HepG2 (cell line): ENCODE results near the gene ZNF414. TPM values are rescaled to one million over a fixed set of nuclear protein-coding genes. Genes with fewer than 3 reads are reported as not detected.
A peak's percentile ranks its signal among the peaks of the same experiment; 100 is the strongest.

Experiments used
- CHCHD3 ChIP-seq: sonication (generic); formaldehyde crosslinking; IDR thresholded peaks from 2 replicates; pipeline ENCODE4 v1.8.0; 2022; ENCODE audit warnings: mild to moderate bottlenecking, missing genetic modification reagents, moderate library complexity
- DZIP1 ChIP-seq: sonication (generic); formaldehyde crosslinking; IDR thresholded peaks from 2 replicates; pipeline ENCODE4 v1.5.0; 2020; ENCODE audit warnings: mild to moderate bottlenecking, missing genetic modification reagents
- HNRNPLL ChIP-seq: fragments of 200-400 bp; formaldehyde crosslinking; IDR thresholded peaks from 2 replicates; pipeline ENCODE4 v1.6.1; 2017; ENCODE audit warnings: mild to moderate bottlenecking, low read depth, low read length; ENCODE audit not compliant: poor library complexity, severe bottlenecking
- MAFG ChIP-seq: sonication (generic); formaldehyde crosslinking; IDR thresholded peaks from 2 replicates; pipeline ENCODE4 v1.5.1; 2020; ENCODE audit warnings: mild to moderate bottlenecking, missing genetic modification reagents
- NFAT5 ChIP-seq: sonication (generic); formaldehyde crosslinking; IDR thresholded peaks from 2 replicates; pipeline ENCODE4 v1.4.0; 2020; ENCODE audit warnings: missing genetic modification reagents
- PTBP1 ChIP-seq: fragments of 200-400 bp; formaldehyde crosslinking; IDR thresholded peaks from 2 replicates; pipeline ENCODE4 v1.6.1; 2018; ENCODE audit warnings: low read length, low read depth; ENCODE audit not compliant: poor library complexity, severe bottlenecking
- TGIF2 ChIP-seq: IDR thresholded peaks from 2 replicates; pipeline ENCODE4 v1.6.1; 2016; ENCODE audit warnings: control low read depth, missing compliant biosample characterization
- TOE1 ChIP-seq: sonication (generic); formaldehyde crosslinking; IDR thresholded peaks from 2 replicates; pipeline ENCODE4 v1.4.0; 2020; ENCODE audit warnings: mild to moderate bottlenecking, missing genetic modification reagents
- ZBTB33 ChIP-seq: sonication (generic); formaldehyde crosslinking; IDR thresholded peaks from 2 replicates; pipeline ENCODE4 v1.4.0; 2020; ENCODE audit warnings: missing genetic modification reagents
- ZBTB43 ChIP-seq: sonication (generic); formaldehyde crosslinking; conservative IDR thresholded peaks from 2 replicates; pipeline ENCODE4 v1.4.0; 2020; ENCODE audit warnings: missing genetic modification reagents
- ZFP91 ChIP-seq: sonication (generic); formaldehyde crosslinking; IDR thresholded peaks from 2 replicates; pipeline ENCODE4 v1.9.0; 2022; ENCODE audit warnings: missing genetic modification reagents, mild to moderate bottlenecking, borderline replicate concordance
- ZFYVE20 ChIP-seq: sonication (generic); formaldehyde crosslinking; IDR thresholded peaks from 2 replicates; pipeline ENCODE4 v1.8.0; 2023; ENCODE audit warnings: low read depth, mild to moderate bottlenecking, moderate library complexity, missing genetic modification reagents, borderline replicate concordance
- ZNF251 ChIP-seq: sonication (generic); formaldehyde crosslinking; IDR thresholded peaks from 2 replicates; pipeline ENCODE4 v1.9.0; 2021; ENCODE audit warnings: mild to moderate bottlenecking, missing genetic modification reagents
- ZNF580 ChIP-seq: IDR thresholded peaks from 2 replicates; pipeline ENCODE4 v1.6.1; 2016; ENCODE audit warnings: low read depth, borderline replicate concordance
- polyA plus RNA-seq, 8 experiments: library from polyadenylated mRNA; depleted of rRNA in 3 of 8; stranded (reverse) in 7 of 8; unstranded in 1 of 8; fragments of >200 nt; fragmentation: Illumina TruSeq in 4 of 8; extraction: Trizol in 4 of 8; gene quantifications; 2 replicates each; pipeline versions ENCODE4 v1.2.1 to v1.2.3, GENCODE V29; 2011 to 2016; ENCODE audit warnings: low read depth in 4 of 8, missing spikeins in 1 of 8, mixed read lengths in 1 of 8; ENCODE audit not compliant: insufficient read depth in 1 of 8
- total RNA-seq, 5 experiments: library from RNA; depleted of rRNA; stranded (reverse); fragments of >200 nt; fragmentation: Illumina TruSeq; extraction: Trizol; gene quantifications; 2 replicates each; pipeline ENCODE4 v1.2.3, GENCODE V29; 2016; ENCODE audit warnings: low read depth in 1 of 5

ZNF414 gene
- total and polyA plus RNA-seq, 2 of the 13 experiments (the other 11 are each of a cell fraction or from before 2014, with no cell fraction given), result 2.5 to 4.0 TPM

- TF ChIP-seq DZIP1 (CRISPR knock-in tag), result no peak
- no peak for TF ChIP-seq ZNF251 (CRISPR knock-in tag)
- TF ChIP-seq ZFP91 (CRISPR knock-in tag), result 0 out of 2 replicates have a peak, but pooled peaks have one; percentile 24
- TF ChIP-seq TOE1 (CRISPR knock-in tag), result no peak
- TF ChIP-seq ZFYVE20 (CRISPR knock-in tag), result no peak
- TF ChIP-seq PTBP1, result no peak
- TF ChIP-seq ZBTB33 (CRISPR knock-in tag), result no peak
- 0 out of 2 replicates have a peak, but pooled peaks have one; percentile 57 for TF ChIP-seq NFAT5 (CRISPR knock-in tag)
- TF ChIP-seq HNRNPLL, result no peak
- peak; percentile 38; the same call in 1 of the 2 replicates for TF ChIP-seq ZNF580
- TF ChIP-seq CHCHD3 (CRISPR knock-in tag), result no peak
- TF ChIP-seq MAFG (CRISPR knock-in tag), result no peak
- TF ChIP-seq TGIF2 (CRISPR knock-in tag), result no peak
- TF ChIP-seq ZBTB43 (CRISPR knock-in tag), result peak; percentile 61; the same call in 1 of the 2 replicates
Measured at GRCh38 chr19:8526345-8527091, 12.6 kb upstream of the ZNF414 start (continued).
